Measurements from ENCODE around the gene ASS1. TPM values are rescaled to one million over a fixed set of nuclear protein-coding genes. Genes with fewer than 3 reads are reported as not detected.

ASS1 gene
- total and polyA plus RNA-seq, 9 donors: 63.4 to 238 (median 87.0) TPM

DNA sequence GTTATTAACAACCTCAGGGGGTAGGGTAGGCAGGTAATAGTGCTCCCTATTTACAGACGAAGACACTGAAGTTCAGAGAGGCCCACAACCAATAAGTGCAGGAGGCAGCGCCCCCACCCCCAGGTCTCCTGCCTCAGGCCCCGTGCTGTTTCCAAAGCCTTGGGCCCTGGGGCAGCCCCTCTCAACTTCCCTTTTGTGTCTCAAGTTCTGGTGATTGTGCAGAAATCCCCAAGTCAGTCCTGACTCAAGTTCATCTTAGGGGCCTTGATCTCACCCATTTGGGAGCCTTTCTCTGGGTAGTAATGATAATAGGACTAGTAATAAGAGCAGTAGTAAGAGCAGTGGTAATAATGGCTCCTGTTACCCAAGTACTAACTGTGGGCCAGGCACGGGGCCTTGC is 35.5 kb upstream of the ASS1 start:
- no peaks in the 10 kb centered on the region for H3K27me3 ChIP-seq
- H3K36me3 ChIP-seq: no peaks in the 10 kb centered on the region
- H3K9me3 ChIP-seq: no peaks in the 10 kb centered on the region
- intact Hi-C loops (cut with DNase I): no loop called here
- WGBS, 3 donors: 68 to 96% (median 82%) methylated on average over 4 of the region's 4 CpGs
- H3K4me3 ChIP-seq: no peak overlapping the region
- DNase-seq: no peak
- TF ChIP-seq POLR2A (IDR thresholded peaks at IDR 0.05) (no peak), EP300 (IDR thresholded peaks at IDR 0.05) (no peak)
- TF ChIP-seq, protein P1, sequence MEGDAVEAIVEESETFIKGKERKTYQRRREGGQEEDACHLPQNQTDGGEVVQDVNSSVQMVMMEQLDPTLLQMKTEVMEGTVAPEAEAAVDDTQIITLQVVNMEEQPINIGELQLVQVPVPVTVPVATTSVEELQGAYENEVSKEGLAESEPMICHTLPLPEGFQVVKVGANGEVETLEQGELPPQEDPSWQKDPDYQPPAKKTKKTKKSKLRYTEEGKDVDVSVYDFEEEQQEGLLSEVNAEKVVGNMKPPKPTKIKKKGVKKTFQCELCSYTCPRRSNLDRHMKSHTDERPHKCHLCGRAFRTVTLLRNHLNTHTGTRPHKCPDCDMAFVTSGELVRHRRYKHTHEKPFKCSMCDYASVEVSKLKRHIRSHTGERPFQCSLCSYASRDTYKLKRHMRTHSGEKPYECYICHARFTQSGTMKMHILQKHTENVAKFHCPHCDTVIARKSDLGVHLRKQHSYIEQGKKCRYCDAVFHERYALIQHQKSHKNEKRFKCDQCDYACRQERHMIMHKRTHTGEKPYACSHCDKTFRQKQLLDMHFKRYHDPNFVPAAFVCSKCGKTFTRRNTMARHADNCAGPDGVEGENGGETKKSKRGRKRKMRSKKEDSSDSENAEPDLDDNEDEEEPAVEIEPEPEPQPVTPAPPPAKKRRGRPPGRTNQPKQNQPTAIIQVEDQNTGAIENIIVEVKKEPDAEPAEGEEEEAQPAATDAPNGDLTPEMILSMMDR (IDR thresholded peaks at IDR 0.05): no peak
- H3K27ac ChIP-seq: no peak overlapping the region
- H3K4me1 ChIP-seq (ENCODE audit: insufficient read depth): no peaks in the 10 kb centered on the region

DNA sequence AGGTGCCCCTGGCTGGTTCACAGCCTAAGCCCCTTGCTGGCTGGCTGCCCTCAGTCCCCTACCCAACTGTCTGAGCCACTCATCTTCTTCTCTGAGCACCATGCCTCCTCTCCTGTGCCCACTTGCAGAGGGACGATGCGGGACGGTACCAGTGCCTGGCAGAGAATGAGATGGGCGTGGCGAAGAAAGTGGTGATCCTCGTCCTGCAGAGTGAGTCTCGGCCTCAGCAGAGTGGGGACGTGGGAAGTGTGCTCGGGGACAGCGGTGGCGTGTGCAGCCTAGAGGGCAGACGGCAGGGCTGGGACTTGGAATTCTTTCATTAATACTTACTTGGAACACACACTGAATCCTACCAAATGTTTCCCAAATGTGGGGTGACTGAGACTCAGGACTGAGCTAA is 34.3 kb upstream of the ASS1 start:
- H3K27ac ChIP-seq: no peak overlapping the region
- no peaks in the 10 kb centered on the region for H3K36me3 ChIP-seq
- intact Hi-C loops (cut with DNase I): loop anchor here in 1 of 4 donors (5.0 kb wide), 1 partner anchor 527 kb away; the partner anchor contains the start of gene FIBCD1

DNA sequence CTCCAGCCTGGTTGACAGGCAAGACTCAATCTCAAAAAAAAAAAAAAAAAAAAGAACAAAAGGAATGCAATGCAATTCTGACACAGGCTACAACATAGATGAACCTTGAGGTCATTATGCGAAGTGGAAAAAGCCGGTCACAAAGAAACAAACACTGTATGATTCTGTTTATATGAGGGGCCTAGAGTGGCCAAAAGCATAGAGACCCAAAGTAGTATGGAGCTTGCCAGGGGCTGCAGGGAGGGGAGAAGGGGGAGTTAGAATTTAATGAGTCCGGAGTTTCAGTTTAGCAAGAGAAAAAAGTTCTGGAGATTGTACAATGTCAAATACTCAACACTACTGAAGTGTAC is 33.2 kb upstream of the ASS1 start:
- DNase-seq: no peak
- intact Hi-C loops (cut with DNase I): loop anchor here in 1 of 4 donors (5.0 kb wide), 1 partner anchor 526 kb away; the partner anchor contains the start of gene FIBCD1
- WGBS, 3 donors: 54 to 66% (median 61%) methylated on average over 3 of the region's 3 CpGs
- no peaks in the 10 kb centered on the region for H3K27me3 ChIP-seq
- H3K9me3 ChIP-seq: no peaks in the 10 kb centered on the region
- no peak overlapping the region for H3K4me3 ChIP-seq
- no peak overlapping the region for H3K27ac ChIP-seq
- TF ChIP-seq POLR2A (IDR thresholded peaks at IDR 0.05) (no peak), EP300 (IDR thresholded peaks at IDR 0.05) (no peak)
- TF ChIP-seq, protein P1 (IDR thresholded peaks at IDR 0.05): no peak
- no peaks in the 10 kb centered on the region for H3K4me1 ChIP-seq (ENCODE audit: insufficient read depth)
- H3K36me3 ChIP-seq: no peaks in the 10 kb centered on the region

More for the DNA sequence above, 34.3 kb upstream of the ASS1 start:
- Histone ChIP-seq H3K9me3 (no peaks in the 10 kb centered on the region), H3K4me3 (no peak overlapping the region), H3K4me1 (ENCODE audit: insufficient read depth) (no peaks in the 10 kb centered on the region), H3K27me3 (no peaks in the 10 kb centered on the region)
- TF ChIP-seq POLR2A (IDR thresholded peaks at IDR 0.05) (no peak), EP300 (IDR thresholded peaks at IDR 0.05) (no peak)
- TF ChIP-seq, protein P1 (IDR thresholded peaks at IDR 0.05): no peak
- DNase-seq: no peak
- WGBS, 3 donors: 78 to 80% (median 79%) methylated on average over 12 of the region's 12 CpGs

DNA sequence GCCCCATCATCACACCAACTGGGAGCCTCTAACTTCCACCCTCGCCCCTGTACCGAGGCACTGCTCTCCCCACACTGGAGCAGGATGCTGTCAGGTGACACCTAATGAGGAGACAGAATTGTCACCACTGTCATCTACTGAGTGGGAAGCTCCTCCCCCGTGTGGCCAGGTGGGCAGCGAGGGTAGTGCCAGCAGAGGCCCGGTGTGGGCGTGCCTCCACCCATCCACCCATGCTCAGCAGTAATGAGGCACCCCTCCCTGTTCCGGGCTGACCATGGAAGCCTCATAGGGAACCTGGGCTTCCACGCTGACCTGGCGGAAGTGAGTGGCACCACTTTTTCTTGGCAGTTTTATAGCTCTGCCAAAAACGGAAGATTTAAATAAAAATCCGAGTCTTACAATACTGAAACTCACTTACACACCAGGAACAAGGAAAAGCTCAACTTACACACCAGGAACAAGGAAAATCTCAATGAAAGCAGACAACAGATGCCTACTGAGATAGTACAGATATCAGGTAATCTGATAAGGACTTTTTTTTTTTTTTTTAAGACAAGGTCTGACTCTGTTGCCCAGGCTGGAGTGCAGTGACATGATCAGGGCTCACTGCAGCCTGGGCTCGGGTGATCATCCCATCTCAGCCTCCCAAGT is 30.6 kb upstream of the ASS1 start:
- Histone ChIP-seq H3K4me1 (ENCODE audit: insufficient read depth) (no peaks in the 10 kb centered on the region), H3K27ac (no peak overlapping the region), H3K36me3 (no peaks in the 10 kb centered on the region), H3K4me3 (no peak overlapping the region), H3K9me3 (no peaks in the 10 kb centered on the region), H3K27me3 (no peaks in the 10 kb centered on the region)
- no peak for DNase-seq
- intact Hi-C loops (cut with DNase I): loop anchor here in 1 of 4 donors (5.0 kb wide), 1 partner anchor 523 kb away; the partner anchor contains the start of gene FIBCD1
- TF ChIP-seq POLR2A (IDR thresholded peaks at IDR 0.05) (no peak), EP300 (IDR thresholded peaks at IDR 0.05) (no peak)
- TF ChIP-seq, protein P1 (IDR thresholded peaks at IDR 0.05): no peak
- WGBS, 3 donors: 89 to 93% (median 90%) methylated on average over 12 of the region's 12 CpGs
